H1 (cell line): Measurements from ENCODE around the gene LCN15. TPM values are rescaled to one million over a fixed set of nuclear protein-coding genes. Genes with fewer than 3 reads are reported as not detected.

ENCODE experiments used
- BCL11A ChIP-seq, 2 experiments: IDR thresholded peaks; one replicate each; pipeline ENCODE4 v1.6.1; 2011; ENCODE audit warnings: low read depth in 2 of 2, low read length in 2 of 2, mild to moderate bottlenecking in 2 of 2
- CBX8 ChIP-seq: fragments of 300-800, 300-1000 bp; sonication (generic); IDR thresholded peaks from 2 replicates; pipeline ENCODE4 v1.7.1; 2016; ENCODE audit warnings: low read depth, low read length, borderline replicate concordance
- CEBPB ChIP-seq: IDR thresholded peaks from 2 replicates; pipeline ENCODE4 v1.6.1; 2012; ENCODE audit warnings: low read depth, low read length
- CHD2 ChIP-seq: IDR thresholded peaks from 2 replicates; pipeline ENCODE4 v1.6.1; 2012; ENCODE audit warnings: low read length, improper control_type of control experiment
- CTBP2 ChIP-seq: IDR thresholded peaks from 2 replicates; pipeline ENCODE4 v1.7.0; 2011; ENCODE audit warnings: borderline replicate concordance, mild to moderate bottlenecking, moderate library complexity, mixed read lengths, low read length; ENCODE audit not compliant: insufficient read depth, insufficient read length
- EP300 ChIP-seq, 2 experiments: IDR thresholded peaks; 1 replicate in 1 of 2; 2 replicates in 1 of 2; pipeline ENCODE4 v1.6.1; 2011 to 2012; ENCODE audit warnings: low read depth in 2 of 2, low read length in 2 of 2, mild to moderate bottlenecking in 2 of 2, borderline replicate concordance in 1 of 2, inconsistent platforms in 1 of 2, moderate library complexity in 1 of 2
- EZH2 ChIP-seq: fragments of 200-600 bp; sonication (generic); IDR thresholded peaks from 2 replicates; pipeline ENCODE4 v1.7.1; 2012; ENCODE audit warnings: low read depth, mild to moderate bottlenecking, moderate library complexity, low read length, inconsistent platforms; ENCODE audit not compliant: severe bottlenecking
- HDAC2 ChIP-seq, 2 experiments: fragments of 300-600 bp in 1 of 2; sonication (generic) in 1 of 2; IDR thresholded peaks; 2 replicates each; pipeline ENCODE4 v1.6.1; 2011 to 2012; ENCODE audit warnings: low read depth in 2 of 2, low read length in 2 of 2, mild to moderate bottlenecking in 2 of 2, moderate library complexity in 2 of 2, borderline replicate concordance in 1 of 2, inconsistent platforms in 1 of 2
- HDAC6 ChIP-seq: IDR thresholded peaks from one replicate; pipeline ENCODE4 v1.7.1; 2012; ENCODE audit warnings: low read depth, mild to moderate bottlenecking, inconsistent platforms, low read length, moderate library complexity
- MAFK ChIP-seq: IDR thresholded peaks from 2 replicates; pipeline ENCODE4 v1.6.1; 2012; ENCODE audit warnings: low read depth, mild to moderate bottlenecking, improper control_type of control experiment, low read length
- POLR2A ChIP-seq, 2 experiments: IDR thresholded peaks; 1 replicate in 1 of 2; 2 replicates in 1 of 2; pipeline ENCODE4 v1.6.1; 2011; ENCODE audit warnings: low read depth in 2 of 2, low read length in 2 of 2, mild to moderate bottlenecking in 2 of 2; ENCODE audit errors: control extremely low read depth in 1 of 2
- RFX5 ChIP-seq: IDR thresholded peaks from 2 replicates; pipeline ENCODE4 v1.6.1; 2011; ENCODE audit warnings: low read depth, low read length, improper control_type of control experiment, borderline replicate concordance
- SAP30 ChIP-seq: fragments of 300-600 bp; sonication (generic); IDR thresholded peaks from 2 replicates; pipeline ENCODE4 v1.7.1; 2012; ENCODE audit warnings: low read length, moderate library complexity, mild to moderate bottlenecking, inconsistent platforms; ENCODE audit not compliant: insufficient read depth, insufficient replicate concordance
- SIN3A ChIP-seq, 2 experiments: IDR thresholded peaks in 1 of 2; conservative IDR thresholded peaks in 1 of 2; 2 replicates each; pipeline ENCODE4 v1.6.1; 2011 to 2012; ENCODE audit warnings: low read length in 2 of 2, improper control_type of control experiment in 1 of 2, low read depth in 1 of 2, mild to moderate bottlenecking in 1 of 2
- SIRT6 ChIP-seq: IDR thresholded peaks from one replicate; pipeline ENCODE4 v1.7.1; 2012; ENCODE audit warnings: low read length, inconsistent platforms
- SP2 ChIP-seq: IDR thresholded peaks from 2 replicates; pipeline ENCODE4 v1.6.1; 2012; ENCODE audit warnings: mild to moderate bottlenecking, low read length, inconsistent platforms
- SP4 ChIP-seq: IDR thresholded peaks from 2 replicates; pipeline ENCODE4 v1.6.1; 2012; ENCODE audit warnings: low read length, inconsistent platforms
- SUZ12 ChIP-seq: fragments of 200-600 bp; sonication (generic); IDR thresholded peaks from 2 replicates; pipeline ENCODE4 v1.6.1; 2012; ENCODE audit warnings: mild to moderate bottlenecking, inconsistent platforms, low read length, moderate library complexity, mixed read lengths
- TAF7 ChIP-seq: optimal IDR thresholded peaks from 2 replicates; pipeline ENCODE3; 2011; ENCODE audit warnings: low read depth, mild to moderate bottlenecking, inconsistent platforms, low read length, moderate library complexity, borderline replicate concordance
- TBP ChIP-seq: IDR thresholded peaks from 2 replicates; pipeline ENCODE4 v1.6.1; 2011; ENCODE audit warnings: low read depth, low read length, improper control_type of control experiment
- TEAD4 ChIP-seq: IDR thresholded peaks from 2 replicates; pipeline ENCODE4 v1.6.1; 2012; ENCODE audit warnings: low read depth, low read length, inconsistent platforms, mixed read lengths
- polyA plus RNA-seq, 7 experiments: library from polyadenylated mRNA; depleted of rRNA in 3 of 7; stranded (reverse) in 5 of 7; unstranded in 2 of 7; fragments of >200 nt in 5 of 7; fragments of 200-250 nt in 2 of 7; gene quantifications; 1 replicate in 5 of 7; 2 replicates in 1 of 7; 4 replicates in 1 of 7; pipeline versions ENCODE4 v1.2.1 to v1.2.3, GENCODE V29; 2011 to 2013; ENCODE audit warnings: missing spikeins in 2 of 7, mixed read lengths in 2 of 7
- total RNA-seq: library from RNA; stranded (reverse); fragmentation: NEBNext Ultra II Directional; extraction: Animal tissue kit (Norgen Biotek cat#: 25700); gene quantifications from 2 replicates; pipeline ENCODE4 v1.2.1, GENCODE V29; 2021
- TF ChIP-seq, protein P1 (sequence below): IDR thresholded peaks from 2 replicates; pipeline ENCODE4 v1.6.1; 2011; ENCODE audit warnings: low read depth, mild to moderate bottlenecking, low read length; ENCODE audit not compliant: insufficient read depth
- TF ChIP-seq, protein P2 (sequence below): IDR thresholded peaks from 2 replicates; pipeline ENCODE4 v1.6.1; 2012; ENCODE audit warnings: inconsistent platforms

Gene LCN15
- total and polyA plus RNA-seq, 2 of the 8 experiments (the other 6 are each of a cell fraction or from before 2014, with no cell fraction given), result 0.08 to 0.47 TPM

DNA sequence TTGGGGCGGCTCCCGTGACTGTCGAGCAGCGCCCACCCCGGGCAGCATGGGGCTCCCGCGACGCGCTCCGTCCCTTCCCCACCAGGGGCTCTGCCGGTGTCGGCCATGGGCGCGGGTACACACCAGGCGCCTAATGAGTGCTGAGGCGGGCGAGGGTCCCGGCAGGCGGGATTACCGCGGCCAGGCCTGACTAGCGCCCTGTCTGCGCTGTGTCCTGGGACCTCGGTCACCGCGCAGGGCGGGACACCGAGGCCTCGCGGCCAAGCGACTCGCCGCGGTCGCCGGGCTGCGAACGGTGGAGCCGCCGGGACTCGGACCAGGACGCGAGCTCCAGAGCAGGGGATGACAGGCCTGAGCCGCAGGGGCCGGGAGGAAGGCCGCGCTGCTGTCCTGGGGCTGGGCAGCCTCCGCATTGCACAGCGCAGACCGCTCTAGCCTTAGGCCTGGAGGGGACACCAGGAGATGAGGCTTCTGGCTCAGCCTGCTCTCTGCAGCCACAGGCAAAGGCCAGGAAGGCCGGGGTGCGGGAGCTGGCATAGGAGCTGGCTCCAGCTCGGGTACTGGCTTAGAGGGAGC, 35.7 kb downstream of the LCN15 start (continued):
- TF ChIP-seq CBX8, result no peak
- no peak for TF ChIP-seq HDAC6
- TF ChIP-seq POLR2A (IDR thresholded peaks at IDR 0.05; ENCODE audit: control extremely low read depth in 1 of 2, low read depth in 2 of 2, low read length in 2 of 2), result no peak
- no peak for TF ChIP-seq SUZ12
- no peak for TF ChIP-seq HDAC2 (IDR thresholded peaks at IDR 0.05; ENCODE audit: borderline replicate concordance in 1 of 2, low read depth in 2 of 2, low read length in 2 of 2)
- no peak for TF ChIP-seq EZH2
- no peak for TF ChIP-seq SP2
- no peak for TF ChIP-seq CTBP2
- no peak for TF ChIP-seq SIRT6
- TF ChIP-seq BCL11A (IDR thresholded peaks at IDR 0.05; ENCODE audit: low read depth in 2 of 2, low read length in 2 of 2), result no peak
- TF ChIP-seq CEBPB, result no peak
- peak; percentile 52; the same call in 1 of the 2 replicates for TF ChIP-seq TBP
- TF ChIP-seq EP300 (IDR thresholded peaks at IDR 0.05; ENCODE audit: borderline replicate concordance in 1 of 2, low read depth in 2 of 2, low read length in 2 of 2), result no peak
- TF ChIP-seq TAF7, result peak; percentile 22
- no peak for TF ChIP-seq SP4
- TF ChIP-seq MAFK, result no peak
- TF ChIP-seq, protein P1, sequence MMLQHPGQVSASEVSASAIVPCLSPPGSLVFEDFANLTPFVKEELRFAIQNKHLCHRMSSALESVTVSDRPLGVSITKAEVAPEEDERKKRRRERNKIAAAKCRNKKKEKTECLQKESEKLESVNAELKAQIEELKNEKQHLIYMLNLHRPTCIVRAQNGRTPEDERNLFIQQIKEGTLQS, result no peak
- TF ChIP-seq RFX5, result no peak
- TF ChIP-seq SIN3A (conservative IDR thresholded peaks at IDR 0.05 in 1 of 2, IDR thresholded peaks at IDR 0.05 in 1 of 2; ENCODE audit: low read depth in 1 of 2, low read length in 2 of 2), result no peak
- no peak for TF ChIP-seq TEAD4
- TF ChIP-seq, protein P2, sequence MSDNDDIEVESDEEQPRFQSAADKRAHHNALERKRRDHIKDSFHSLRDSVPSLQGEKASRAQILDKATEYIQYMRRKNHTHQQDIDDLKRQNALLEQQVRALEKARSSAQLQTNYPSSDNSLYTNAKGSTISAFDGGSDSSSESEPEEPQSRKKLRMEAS, result 0 out of 2 replicates have a peak, but pooled peaks have one; percentile 22
- TF ChIP-seq CHD2, result no peak
- no peak for TF ChIP-seq SAP30
